GM19023 (cell line): ENCODE data around the gene TMEM126B.

Experiments used
- ATAC-seq: cut with Tn5 transposase; IDR thresholded peaks from one replicate; pipeline ENCODE4 v1.9.1; 2021; ENCODE audit warnings: mild to moderate bottlenecking, moderate library complexity; ENCODE audit not compliant: unreplicated experiment

Gene TMEM126B

DNA sequence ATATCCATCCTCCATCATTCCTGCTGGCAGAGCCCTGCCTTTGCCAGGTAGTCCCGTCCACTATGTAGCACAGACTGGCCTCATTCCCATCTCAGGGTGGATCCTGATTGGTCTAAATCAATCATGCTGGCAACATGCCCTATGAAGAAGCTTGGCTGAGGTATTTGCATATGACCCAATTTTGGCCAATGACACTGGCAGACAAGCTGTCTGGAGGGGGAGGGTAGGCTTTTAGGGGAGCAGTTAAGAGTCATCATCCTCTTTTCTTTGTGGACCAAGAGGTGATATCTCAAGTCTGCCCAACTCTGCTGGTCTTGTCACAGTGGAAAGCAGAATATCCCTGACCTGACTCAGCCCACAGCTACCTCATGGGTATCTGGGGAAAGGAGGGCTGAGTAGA is 52.5 kb downstream of the TMEM126B start:
- ATAC-seq: no peak

DNA sequence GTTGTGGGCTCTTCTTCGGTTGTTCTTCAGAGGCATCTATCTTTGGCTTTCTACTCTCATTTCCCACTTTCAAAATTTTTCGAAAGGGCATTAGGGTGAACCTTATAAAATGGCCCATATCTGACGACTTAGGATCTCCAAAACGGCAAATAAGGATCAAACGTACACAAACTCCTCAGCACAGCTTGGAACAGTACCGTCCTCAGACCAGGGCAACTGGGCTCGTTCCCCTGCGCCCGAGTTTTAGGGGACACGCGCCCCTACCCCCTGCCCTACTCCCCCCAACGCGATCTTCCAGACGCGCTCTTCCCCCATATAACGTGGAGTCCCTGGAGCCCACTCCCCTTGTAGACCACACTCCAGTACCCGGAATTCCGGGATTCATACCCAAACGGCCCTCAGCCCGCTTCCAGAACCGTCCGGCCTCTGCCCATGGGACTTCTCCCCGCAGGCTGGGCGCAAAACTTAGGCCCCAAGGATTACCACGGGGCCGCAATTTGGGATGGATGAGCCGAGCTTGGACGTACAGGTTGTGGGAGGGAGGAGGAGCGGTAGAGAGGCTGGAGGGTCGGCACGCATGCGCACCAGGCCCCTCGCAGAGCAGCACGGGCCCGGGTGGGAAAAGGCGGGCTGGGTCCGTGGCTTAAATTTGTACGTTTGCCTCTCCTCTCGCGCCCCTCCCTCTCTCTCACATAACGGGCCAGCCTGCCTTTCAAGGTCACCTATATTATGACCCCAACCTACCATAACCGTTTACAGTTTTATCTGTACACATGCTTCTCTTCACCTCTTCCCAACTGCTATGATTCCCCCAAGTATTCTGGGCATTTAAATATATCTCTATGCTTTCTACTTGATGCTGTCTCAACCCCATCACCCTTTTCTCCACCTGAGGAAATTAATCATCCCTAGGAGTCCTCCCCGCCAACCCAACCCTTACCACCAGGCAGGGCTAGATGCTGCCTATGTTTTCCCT is 54.2 kb downstream of the TMEM126B start:
- peak; percentile 95 for ATAC-seq

DNA sequence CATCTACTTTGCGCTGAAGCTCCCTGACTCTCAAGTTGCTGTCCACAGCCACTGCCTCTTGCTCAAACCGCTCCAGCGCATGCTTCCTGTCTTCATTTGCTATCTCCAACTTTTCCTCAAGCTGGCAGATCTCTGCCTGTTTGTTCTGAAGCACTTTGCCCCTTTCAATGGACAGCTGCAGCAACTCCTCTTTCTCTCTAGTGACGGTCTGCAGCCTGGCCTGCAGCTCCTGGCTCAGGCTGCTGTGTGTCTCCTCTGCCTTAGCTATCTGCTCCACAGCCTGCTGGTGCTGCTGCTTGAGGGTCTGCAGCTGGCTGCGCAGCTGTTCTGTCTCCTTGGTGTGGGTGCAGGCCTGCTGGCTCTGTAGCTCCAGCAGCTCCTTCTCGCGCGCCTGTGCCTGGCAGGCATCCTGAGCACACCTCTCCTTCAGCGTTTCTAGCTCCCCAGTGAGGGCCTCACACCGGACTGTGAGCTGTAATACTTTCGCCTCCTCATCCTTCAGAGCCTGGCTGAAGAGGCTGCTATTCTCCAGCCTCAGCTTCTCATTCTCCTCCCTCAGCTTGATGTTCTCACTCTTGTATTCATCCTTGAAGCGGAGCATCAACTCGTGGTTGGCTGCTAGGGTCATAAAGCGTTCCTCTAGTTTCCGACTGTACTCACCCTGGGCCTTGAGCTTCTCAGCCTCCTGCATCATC is 56.9 kb downstream of the TMEM126B start:
- no peak for ATAC-seq

GRCh38 chr11:85685820-85686459 is 57.5 kb downstream of the TMEM126B start, which contains the start of gene CCDC89:
Gene CCDC89 (minus strand): TSS chr11:85686195. CDS start chr11:85686130, 65 bp downstream.
- ATAC-seq: no peak
